ENCODE data around the gene VASH2.
"Not testable (repeated sequence)": the region's sequence is repeated elsewhere in the genome, so short reads cannot be mapped to it uniquely, and the experiment has no call there.

Gene VASH2

DNA sequence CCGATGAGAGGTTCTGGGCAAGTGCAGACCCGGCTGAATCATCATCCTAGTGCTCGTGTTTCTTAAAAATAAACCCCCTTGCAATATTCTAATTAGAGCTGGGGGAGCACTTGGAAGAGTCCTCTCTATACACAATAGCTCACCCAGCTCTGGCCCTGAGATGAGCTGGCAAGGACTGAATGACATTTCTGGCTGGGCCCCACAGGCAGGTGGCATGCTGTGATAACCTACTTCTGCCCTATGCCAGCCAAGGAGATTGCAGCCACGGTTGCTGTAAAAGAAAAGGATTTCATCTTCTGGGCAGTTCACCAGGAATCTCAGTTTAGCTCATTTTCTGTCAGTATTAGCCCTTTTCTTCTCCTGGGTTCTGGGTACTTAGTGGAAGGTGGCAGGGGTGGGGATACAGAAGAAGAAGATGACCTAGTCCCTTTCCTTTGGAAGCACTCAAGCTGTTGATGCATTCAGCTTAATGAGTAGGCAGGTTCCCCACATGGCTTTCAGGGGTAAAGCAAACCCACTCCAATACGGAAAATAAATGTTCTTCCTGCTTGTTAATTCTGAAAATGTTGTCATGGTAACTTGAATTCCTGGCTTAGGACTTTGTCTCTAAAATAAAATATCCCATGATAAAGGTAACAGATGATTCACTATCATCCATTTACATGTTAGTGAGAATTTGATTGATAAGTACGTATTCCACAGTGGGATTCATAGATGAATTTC is 32.2 kb downstream of the VASH2 start:
- DNase-seq, result no peak

DNA sequence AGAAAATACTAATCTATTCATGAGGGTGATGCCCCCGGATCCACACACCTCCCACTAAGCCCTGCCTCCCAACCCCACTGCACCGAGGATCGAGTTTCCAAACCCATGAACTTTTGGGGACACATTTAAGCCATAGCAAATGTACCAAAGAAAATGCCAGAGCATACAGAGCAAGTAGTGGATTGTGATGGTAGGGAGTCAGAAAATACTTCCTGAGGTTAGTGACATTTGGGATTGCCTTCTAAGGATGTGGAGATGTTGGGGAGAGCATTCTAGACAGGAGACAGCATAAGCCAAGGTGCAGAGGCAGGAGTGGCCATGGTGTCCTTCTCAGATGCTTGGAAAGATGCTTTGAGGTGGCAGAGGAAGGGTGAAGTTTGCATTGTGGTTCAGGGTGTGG is 33.1 kb downstream of the VASH2 start:
- no peak for DNase-seq

- no peak for DNase-seq
Measured at GRCh38 chr1:212984522-212985291, 34.4 kb downstream of the VASH2 start.

- DNase-seq, result no peak
Measured at GRCh38 chr1:212986551-212986950, 36.2 kb downstream of the VASH2 start.

DNA sequence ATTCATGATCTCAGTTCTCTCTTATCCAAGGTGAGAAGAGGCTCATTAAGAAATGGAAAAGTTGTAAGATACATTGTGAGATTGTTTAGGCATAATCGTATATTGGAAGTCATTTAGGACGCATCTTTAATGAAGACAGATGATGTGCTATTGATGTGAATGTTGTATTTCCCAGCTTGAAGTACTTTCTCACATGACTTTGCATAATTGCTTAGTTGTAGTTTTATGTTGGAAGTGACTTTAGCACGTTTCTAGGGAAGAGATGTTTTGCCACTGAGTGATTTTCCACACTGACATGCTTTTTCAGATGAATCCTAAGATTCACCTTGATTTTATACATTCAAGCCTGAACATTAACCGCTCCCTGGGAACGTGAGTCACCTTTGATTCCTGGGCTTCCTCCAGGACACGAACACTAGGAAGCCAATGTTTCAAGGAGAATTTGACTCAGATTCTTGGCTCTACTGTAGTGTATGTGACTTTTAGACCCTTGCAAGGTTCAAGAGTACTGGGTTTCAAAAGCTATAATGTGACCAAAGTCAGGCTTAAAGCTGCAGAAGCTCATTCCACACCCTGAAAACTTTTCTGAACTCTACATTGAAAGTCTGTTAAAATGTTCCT is 37.5 kb downstream of the VASH2 start:
- no peak for DNase-seq

DNA sequence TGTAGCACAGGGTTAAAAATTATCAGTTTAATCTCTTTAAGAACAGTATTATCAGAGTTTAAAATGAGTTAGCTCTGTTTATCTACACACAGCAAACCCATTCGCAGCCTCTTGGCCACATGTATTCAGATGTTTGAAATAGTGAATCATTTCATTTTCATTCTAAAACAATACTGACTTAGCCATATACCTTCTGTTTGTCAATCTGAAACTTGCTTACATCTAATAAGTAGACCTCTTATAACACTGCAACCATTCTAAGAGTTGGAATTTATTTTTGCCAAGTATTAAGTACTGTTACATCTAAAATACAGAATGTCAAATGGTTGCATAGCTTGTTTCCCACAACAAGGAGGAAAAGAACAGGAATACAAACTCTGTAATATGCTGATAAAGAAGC is 39.9 kb downstream of the VASH2 start:
- no peak for DNase-seq

DNA sequence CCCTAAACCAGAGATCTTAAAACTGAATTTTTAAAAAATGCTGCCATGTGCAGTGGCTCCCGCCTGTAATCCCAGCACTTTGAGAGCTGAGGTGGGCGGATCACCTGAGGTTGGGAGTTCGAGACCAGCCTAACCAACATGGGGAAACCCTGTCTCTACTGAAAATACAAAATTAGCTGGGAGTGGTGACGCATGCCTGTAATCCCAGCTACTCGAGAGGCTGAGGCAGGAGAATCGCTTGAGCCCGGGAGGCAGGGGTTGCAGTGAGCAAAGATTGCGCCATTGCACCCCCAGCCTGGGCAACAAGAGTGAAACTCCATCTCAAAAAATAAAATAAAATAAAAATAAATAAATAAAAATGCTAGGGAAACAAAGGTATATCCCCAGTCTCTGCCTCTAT is 43.6 kb downstream of the VASH2 start:
- DNase-seq, result not testable (repeated sequence)

- DNase-seq, result no peak
Measured at GRCh38 chr1:212994926-212995325, 44.6 kb downstream of the VASH2 start.

DNA sequence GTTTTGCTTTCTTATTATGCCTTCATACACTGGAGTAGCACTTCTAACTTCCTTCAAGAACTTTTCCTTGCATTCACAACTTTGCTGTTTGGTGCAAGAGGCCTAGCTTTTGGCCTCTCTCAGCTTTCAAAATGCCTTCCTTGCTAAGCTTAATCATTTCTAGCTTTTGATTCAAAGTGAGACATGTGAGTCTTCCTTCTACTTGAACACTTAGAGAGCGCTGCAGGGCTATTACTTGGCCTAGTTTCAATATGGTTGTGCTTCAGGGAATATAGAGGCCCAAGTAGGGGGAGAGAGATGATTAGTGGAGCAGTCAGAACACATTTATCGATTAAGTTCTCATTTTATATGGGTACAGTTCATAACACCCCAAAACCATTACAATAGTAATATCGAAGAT is 52.9 kb downstream of the VASH2 start:
- DNase-seq, result no peak

DNA sequence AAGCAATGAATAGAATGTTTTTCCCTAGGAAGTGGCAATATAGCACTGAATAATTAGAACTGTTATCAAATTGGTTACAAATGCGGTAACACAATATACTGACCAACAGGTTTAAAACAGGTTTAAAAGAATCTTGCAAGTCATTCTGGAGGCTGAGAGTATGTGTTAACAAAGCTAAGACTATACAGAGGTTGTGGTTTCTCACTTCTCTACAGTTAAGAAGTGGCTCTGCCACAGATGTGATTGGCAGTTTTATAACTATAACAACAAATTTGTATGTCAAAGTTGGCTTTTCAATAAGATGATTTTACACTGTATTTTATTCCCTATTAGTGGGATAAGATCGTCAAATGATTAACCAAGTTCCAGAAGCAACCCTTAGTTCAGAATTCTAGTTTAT is 58.2 kb downstream of the VASH2 start:
- DNase-seq, result no peak

- no peak for DNase-seq
Measured at GRCh38 chr1:213014642-213015041, 64.3 kb downstream of the VASH2 start.

DNA sequence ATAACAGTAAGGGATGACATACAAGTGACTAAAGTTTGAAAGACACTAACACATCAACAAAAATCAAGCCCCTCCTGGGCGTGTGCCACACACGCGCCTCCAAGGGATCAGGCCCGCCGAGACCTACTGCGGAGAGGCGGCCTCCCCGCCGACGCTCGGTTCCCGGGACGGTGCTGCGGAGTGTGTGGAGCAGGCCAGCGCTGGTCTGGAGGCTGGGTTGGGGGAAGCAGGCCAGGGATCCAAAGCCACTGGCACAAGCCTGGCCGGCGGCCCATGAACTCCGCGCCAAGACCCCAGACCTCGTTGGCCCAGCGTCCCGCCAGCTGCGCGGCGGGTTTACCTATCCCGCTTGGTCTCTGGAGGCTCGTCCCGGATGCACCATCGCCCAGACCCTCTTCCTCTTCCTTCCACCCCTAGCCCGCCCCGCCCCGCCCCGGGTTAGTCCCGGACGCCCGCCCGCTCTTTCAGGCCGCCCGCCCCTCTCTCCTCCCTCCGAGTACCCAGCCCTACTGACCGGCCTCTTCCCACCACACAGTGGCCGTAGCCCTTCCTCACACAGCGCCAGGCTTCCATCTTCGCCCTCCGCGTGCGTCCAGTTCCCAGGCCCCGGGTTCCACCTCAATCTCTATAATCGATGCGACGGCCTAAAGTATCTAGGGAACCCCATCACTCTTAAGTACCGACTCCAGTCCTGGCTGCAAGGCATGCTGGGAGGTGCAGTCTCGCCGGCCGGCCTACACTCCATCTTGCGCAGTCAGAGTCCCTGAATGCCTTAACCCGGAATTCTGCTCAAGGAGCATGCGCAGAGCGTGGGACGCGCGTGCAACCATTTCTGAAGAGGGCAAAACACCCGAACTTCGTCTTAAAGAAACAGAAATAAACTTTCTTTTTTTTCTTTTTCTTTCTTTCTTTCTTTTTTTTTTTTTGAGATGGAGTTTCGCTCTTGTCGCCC is 65.0 kb downstream of the VASH2 start, which contains the start of gene ANGEL2:
Gene ANGEL2, minus strand, starts transcription at position 769 of the 952 bp plus-strand sequence. Its CDS starts 196 bp downstream, at position 573.
- peak; percentile 80 for DNase-seq

GRCh38 chr1:213017447-213018273 is 67.3 kb downstream of the VASH2 start:
- no peak for DNase-seq

GRCh38 chr1:213019450-213019849 is 69.1 kb downstream of the VASH2 start:
- DNase-seq, result no peak

DNA sequence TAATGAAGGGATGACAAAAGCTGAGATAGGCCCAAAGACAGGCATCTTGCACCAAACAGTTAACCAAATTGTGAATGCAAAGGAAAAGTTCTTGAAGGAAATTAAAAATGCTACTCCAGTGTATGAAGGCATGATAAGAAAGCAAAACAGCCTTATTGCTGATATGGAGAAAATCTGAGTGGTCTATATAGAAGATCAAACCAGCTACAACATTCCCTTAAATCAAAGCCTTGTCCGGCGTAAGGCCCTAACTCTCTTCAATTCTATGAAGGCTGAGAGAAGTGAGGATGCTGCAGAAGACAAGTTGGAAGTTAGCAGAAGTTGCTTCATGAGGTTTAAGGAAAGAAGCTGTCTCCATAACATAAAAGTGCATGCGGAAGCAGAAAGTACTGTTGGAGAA is 69.7 kb downstream of the VASH2 start:
- DNase-seq, result no peak

DNA sequence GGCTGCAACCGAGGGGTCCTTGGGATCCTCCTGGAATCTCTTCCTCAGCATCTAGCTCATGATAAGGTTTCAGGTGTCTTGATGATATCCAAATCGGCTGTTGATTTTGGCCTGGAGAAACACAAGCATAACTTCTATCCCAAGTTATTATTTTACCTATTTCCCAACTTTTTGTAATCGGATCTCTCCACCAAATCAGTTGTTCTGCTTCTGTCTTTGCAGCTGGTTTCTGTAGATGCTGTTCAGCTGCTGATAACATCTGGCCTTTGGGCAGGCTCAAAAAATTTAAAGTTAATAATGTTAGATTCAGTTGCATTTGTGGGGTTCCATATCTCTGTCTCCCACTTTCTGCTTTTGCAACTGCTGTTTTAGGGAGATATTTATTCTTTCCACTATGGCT is 76.7 kb downstream of the VASH2 start:
- DNase-seq, result not testable (repeated sequence)

GRCh38 chr1:213032651-213033050 is 82.3 kb downstream of the VASH2 start:
- DNase-seq, result no peak

DNA sequence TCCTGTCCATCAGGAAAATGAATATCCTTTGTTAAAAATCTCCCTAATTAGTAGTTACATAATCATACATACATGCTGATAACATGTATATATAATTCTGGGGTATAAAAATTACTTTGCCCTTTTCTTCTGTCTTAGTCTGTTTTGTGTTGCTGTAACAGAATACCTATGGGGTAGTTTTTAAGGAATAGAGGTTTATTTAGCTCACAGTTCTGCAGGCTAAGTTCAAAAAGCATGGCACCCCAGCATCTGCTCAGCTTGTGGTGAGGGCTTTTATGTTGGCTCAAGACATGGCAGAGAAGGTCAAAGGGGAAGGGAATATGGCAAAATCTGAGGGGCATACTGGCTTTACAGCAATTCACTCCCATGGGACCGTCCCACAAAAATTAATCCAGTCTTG is 84.4 kb downstream of the VASH2 start:
- no peak for DNase-seq

- DNase-seq, result no peak
Measured at GRCh38 chr1:213035573-213035972, 85.2 kb downstream of the VASH2 start.

Measured in NCI-H226 (cell line).